HG02981 (cell line): ENCODE data around the gene ITGB8.

Experiments used
- ATAC-seq: cut with Tn5 transposase; IDR thresholded peaks from one replicate; pipeline ENCODE4 v1.9.1; 2021; ENCODE audit warnings: mild to moderate bottlenecking, moderate library complexity; ENCODE audit not compliant: unreplicated experiment

ITGB8 gene

DNA sequence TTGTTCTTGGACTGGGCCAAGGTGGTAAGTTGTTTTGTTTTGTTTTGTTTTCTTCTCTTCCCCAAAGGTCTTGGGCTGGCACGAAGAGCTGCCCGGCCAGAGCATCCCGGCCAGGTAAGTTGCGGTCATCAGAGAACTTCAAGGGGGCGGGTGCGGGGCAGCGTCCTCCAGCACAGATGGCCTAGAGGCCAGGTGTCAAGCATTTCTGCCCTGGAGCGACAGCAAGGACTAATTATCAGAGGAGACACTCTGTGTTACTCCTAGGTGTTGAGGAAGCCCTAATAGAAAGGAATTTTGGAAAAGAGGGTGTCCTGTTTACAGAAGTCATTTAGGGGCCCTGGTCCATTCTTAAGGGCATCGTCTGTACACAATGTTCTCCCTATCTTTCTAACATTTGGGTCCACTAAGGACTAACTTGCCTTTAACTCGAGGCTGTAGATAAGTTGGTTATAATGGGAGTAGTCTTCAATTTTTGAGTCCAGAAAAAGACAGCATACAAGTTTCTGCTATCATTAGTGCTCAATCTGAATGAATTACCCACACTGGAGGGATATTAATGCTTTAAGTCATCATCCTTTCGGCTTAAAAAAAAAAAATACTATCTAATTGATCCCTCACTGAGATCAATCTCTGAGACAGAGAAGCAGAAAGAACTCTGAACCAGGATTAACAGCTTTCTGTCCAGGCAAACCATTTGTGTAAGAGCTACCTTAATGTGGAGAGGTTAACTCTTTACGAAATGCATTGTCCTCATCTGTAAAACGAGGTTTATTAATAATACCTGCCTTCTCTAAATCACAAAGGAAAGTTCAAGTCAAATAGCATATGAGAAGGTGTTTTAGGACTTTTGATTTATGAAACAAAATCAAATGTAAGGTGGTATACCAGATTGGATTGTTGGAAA is 1.5 kb downstream of the ITGB8 start:
- ATAC-seq, result no peak

GRCh38 chr7:20338285-20338684 is 7.6 kb downstream of the ITGB8 start:
- ATAC-seq, result no peak

DNA sequence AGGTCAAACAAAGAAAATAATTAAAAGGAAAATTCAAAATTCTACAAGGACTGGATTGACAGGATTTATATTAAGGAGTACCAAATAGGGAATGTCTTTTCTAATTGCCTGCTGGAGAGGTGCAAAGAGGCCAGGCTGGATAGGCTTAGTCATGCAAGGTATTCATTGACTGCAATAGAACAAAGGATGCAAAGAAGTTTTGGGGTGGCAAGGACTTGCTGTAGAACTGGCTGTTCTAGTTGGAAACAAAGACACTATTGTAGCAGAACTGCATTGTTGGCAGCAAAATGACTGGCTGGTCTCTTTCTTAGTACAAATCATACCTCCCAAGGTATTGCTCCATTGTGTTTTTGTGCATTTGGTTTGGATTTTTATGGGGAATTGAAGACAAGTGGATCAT is 10.1 kb downstream of the ITGB8 start:
- ATAC-seq, result no peak

DNA sequence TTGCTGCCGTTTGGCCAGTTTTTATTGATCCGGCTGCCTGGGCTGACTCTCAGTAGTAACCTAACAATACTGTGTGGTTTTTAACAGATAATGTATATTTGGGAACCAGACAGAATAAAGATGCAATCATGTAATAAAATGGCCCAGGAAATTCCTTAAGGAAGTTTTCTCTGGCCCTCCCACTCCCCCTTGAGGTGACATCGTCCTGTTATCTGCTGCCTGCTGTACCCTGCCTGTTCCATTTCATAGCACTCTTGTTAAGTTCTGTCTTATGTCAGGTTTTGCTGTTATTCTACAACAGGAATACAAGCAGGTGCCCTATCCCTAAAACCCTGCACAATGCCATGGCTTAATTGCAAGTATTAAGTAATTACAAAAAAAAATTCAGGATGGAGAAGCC is 12.5 kb downstream of the ITGB8 start:
- ATAC-seq, result no peak

- no peak for ATAC-seq
Observed at GRCh38 chr7:20343941-20344340, 13.2 kb downstream of the ITGB8 start.

DNA sequence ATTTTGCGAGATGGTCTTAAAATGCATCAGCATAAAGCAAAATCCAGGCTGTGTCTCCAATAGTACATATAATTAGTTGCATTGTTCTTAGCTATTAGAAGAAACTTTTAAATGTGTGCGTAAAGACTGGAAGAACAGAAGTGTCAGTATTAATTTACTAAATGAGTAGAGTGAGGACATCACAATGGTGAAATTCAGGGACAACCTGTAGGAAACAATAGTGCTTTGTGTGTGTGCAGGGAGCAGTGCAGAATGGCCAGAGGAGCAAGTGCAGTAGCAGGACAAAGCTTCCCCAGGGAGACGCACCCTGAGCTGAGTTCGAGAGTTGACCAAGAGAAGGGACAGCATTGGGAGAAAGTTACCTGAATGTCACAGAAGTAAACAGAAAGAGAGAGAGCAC is 13.7 kb downstream of the ITGB8 start:
- ATAC-seq, result no peak

DNA sequence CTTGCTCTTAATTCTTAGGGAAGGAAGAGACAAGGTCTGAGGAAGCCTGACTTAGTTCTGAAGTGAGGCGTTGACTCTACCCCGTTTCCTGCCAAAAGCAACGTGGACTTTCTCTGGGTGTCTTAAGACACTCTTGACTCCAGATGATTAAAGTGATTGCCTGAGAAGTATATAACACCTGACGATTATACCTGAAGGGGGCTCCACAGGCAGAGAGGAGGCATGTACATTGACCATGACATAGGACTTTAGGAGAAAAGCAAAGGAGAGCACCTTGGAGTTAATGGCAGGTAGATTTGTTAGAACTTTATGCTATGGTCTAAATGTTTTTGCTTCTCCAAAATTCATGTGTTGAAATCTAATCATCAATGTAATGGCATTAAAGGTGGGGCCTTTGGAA is 15.9 kb downstream of the ITGB8 start:
- ATAC-seq, result no peak

GRCh38 chr7:20347680-20348079 is 17.0 kb downstream of the ITGB8 start:
- no peak for ATAC-seq

DNA sequence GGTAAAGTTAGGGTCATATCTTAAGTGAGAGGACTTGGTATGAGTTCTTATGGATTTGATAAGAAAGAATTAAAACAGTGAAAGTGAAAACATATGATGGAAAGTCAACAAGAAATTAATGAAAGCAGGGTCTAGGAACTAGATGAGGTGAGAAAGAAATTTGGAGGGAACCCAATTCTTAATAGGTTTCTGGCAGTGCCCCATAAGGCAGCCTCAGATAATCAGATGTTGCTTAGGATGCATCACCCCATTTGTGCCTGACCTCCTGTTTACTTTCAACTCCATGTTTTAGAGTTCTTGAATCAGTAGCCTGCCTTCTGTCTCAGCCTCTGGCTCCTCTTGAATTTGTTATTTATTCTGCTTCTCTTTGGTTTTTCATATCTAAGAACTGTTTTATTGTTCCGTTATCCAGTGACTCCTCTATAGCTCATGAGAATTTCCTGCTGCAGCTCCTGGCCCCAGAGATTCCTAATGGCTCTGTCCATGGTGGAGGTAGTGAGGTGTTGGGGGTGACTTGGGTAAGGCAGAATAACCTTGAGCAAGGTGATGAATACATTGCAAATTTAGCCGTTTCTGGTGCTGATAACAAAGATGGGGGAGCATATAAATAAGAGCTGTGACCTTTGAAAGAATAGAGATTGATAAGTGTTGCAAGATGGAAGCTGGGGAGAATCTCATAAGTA is 17.6 kb downstream of the ITGB8 start:
- ATAC-seq, result no peak

DNA sequence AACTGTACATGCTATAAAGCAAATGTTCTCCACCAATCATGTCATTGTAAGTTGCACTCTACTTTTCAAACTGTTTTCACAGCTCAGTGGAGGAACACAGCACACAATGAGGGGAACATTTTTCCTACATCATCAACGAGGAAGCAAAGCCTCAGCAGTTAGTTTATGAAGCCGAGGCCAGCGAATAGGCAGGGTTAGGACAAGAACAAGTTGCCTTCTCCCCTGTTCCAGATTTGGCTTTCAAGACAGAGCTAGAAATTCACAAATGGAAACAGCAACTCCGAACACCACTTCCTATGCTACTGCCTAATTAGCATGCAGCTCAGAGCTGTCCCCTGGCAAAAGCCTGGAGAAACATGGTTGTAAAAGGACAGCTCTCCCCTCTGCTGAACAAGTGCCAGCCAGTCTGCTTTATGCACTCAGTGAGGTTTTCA is 19.8 kb downstream of the ITGB8 start:
- ATAC-seq, result no peak

DNA sequence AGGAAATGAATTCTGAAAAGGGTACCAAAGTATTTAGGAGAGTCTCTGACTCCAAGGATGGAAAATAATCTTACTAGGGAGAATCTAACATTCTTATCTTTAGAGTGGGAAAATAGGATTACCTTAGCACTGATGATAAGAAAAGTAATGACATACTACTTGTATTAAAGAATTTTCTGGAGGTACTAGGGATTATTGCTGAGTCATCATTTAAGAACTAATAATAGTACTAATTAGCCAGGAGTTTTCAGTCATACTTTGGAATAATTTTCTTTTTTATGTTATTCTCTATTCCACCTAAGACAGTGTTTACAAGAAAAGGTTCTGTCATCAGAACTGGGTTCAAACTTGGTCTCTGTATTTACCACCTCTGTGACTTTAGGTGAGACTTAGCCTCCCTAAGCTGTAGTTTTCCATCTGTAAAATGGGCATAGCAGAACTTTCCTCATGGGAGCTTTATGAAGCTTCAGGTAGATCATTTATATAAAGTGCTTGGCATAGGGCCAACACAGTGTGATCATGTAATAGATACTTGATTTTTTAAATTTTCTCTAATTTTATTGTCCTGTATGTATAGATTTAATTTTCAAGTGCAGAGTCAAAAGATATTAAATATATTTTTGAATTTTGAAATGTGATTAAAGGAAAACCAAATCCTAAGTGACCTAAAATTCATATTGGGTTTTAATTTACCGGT is 20.4 kb downstream of the ITGB8 start:
- ATAC-seq, result no peak

DNA sequence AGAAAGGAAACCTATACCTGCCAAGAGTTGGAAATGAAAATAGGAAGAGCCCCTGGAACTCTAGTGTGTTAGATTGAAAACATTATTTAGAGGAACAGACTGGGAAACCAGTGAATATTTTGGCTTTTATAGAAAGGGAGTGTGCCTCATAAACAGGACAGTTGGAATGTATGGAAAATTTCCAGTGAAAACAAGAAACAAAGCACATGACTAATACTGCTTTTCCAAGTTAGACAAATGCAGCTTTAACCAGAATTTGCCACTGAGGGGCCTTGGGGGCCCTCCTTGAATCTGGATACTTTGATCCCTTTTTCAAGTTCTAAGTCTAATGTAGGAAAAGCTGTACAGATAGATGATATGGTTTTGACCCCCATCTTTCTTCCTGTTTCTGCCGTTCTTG is 21.2 kb downstream of the ITGB8 start:
- ATAC-seq, result no peak

- no peak for ATAC-seq
Observed at GRCh38 chr7:20352573-20353306, 22.0 kb downstream of the ITGB8 start.

DNA sequence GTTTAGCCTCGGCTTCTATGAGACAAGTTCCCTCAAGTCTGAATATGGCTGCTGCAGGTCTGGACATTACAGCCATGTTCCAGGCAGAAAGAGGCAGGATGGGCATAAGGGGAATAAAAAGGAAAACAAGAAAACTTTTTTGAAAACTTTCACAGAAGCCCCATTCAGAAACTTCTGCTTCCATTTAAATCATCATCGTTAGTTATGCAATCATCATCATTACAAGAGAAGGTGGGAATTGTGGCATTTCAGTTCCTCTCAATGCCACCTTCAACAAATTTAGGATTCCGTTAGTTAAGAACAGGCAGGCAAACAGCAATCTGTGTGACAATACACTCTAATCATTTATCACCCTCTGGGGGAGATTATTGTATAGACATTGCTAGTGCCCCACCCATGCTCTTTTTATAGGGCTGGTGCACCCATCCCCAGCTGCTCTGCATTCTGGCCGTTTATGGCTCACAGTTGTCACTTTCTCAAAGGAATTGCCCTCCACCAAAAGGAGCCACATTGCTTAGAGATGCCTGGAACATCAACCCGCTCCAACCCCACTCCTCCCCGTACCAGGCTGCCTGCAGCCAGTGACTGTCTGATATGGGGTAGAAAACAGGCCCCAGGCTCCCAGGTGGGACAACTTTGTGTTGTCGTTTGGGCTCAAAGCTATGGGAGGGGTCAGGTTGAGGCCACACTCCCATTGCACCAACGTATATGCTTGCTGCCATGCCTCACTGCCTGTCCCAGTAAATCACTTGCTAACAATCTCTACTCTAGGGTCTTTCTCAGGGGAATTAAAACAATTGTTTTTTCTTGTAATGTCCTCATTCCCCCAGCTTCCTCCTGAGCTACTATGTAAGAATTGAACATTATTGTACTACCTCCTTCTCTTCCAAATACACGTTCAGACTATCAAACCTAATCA is 24.2 kb downstream of the ITGB8 start:
- no peak for ATAC-seq

DNA sequence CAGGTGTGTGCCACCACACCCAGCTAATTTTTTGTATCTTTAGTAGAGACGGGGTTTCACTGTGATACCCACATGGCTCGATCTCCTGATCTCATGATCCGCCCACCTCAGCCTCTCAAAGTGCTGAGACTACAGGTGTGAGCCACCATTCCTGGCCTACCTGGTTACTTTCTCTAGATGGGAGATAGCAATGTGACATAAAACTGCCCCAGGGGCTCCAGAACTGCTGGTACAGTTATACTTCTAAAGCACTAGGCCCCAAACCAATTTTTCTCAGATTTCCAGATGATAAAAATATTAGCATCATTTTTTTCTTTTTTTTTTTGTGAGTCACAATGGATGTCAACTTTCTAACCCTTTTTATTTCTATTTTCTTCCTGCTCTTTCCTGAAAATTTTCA is 27.4 kb downstream of the ITGB8 start:
- ATAC-seq, result no peak

- ATAC-seq, result no peak
Observed at GRCh38 chr7:20358762-20359282, 28.1 kb downstream of the ITGB8 start.

GRCh38 chr7:20359341-20359963 is 28.8 kb downstream of the ITGB8 start:
- no peak for ATAC-seq

DNA sequence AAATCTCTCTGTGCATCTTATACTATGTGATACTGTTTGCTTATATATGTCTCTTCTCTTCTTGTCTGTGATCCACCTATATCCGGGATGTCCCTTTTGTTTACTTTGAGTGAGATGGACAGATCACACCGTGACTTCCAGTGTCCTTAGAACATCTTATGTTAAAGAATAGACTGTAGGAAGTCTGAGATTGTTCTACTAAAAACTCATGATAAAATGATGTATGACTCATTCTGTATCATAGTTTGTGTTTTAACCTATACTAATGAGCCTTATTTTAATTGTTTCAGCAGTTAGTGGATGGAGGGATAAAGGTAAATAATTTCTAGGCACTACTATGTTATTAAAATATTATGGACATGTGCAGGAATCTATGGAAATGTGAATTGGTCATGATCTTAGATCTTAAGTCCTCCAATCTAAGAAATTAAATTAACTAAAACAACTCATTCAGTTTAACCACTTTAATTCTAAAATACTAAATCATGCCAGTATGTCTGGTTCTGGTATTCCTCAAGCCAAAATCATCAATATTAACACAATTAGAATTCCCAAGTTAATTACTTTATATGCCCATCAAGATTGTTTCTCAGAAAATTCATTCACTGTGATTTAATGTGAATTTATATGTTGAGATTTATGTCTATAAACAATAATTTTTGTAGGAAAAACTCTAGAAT is 32.0 kb downstream of the ITGB8 start:
- no peak for ATAC-seq
